GM10248 (cell line): ENCODE data around the gene NLGN1.

ENCODE experiments used
- CTCF ChIA-PET: fragments of 300-600 bp; sonication (Branson Sonifier 250); formaldehyde crosslinking; extraction: SDS; loops from one replicate; lab custom pipeline; 2021; ENCODE audit warnings: antibody characterized with exemption; lab: Yijun Ruan, JAX
- POLR2A ChIA-PET: fragments of 350-650 bp; sonication (Branson Sonifier 250); formaldehyde crosslinking; extraction: SDS; loops from one replicate; lab custom pipeline; 2020; ENCODE audit warnings: antibody characterized with exemption; lab: Yijun Ruan, JAX
- DNase-seq: peaks from one replicate; pipeline ENCODE4 v3.0.0; 2012; ENCODE audit errors: extremely low spot score
- TF ChIP-seq, protein P1 (sequence below): IDR thresholded peaks from 2 replicates; pipeline ENCODE4 v1.5.1; 2012; ENCODE audit warnings: mild to moderate bottlenecking, low read depth; ENCODE audit errors: extremely low read depth, missing control alignments, control extremely low read depth

The NLGN1 gene

DNA sequence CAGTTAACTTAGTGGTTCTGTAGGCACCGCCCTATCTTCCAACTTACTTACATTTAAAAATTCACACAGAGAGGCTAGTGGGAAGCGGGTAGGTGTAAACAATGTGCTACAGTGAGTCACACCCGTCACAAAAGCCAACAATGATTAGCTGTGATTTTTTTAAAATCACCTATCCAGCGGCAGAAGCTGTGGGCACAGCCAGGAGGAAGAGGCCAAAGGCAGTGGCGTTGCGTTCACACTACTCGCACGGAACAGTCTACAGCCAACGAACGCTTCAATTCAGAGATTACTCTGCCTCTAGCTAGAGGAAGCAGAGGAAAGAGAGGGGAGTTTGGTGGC is 2.5 kb upstream of the NLGN1 start:
- no peak for DNase-seq
- TF ChIP-seq, protein P1, sequence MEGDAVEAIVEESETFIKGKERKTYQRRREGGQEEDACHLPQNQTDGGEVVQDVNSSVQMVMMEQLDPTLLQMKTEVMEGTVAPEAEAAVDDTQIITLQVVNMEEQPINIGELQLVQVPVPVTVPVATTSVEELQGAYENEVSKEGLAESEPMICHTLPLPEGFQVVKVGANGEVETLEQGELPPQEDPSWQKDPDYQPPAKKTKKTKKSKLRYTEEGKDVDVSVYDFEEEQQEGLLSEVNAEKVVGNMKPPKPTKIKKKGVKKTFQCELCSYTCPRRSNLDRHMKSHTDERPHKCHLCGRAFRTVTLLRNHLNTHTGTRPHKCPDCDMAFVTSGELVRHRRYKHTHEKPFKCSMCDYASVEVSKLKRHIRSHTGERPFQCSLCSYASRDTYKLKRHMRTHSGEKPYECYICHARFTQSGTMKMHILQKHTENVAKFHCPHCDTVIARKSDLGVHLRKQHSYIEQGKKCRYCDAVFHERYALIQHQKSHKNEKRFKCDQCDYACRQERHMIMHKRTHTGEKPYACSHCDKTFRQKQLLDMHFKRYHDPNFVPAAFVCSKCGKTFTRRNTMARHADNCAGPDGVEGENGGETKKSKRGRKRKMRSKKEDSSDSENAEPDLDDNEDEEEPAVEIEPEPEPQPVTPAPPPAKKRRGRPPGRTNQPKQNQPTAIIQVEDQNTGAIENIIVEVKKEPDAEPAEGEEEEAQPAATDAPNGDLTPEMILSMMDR = no peak
- ChIA-PET POLR2A (no interaction called here), CTCF (no interaction called here)

- TF ChIP-seq, protein P1 = no peak
- POLR2A ChIA-PET = no interaction called here
- DNase-seq = peak; percentile 67
- CTCF ChIA-PET = no interaction called here
Observed at GRCh38 chr3:173395412-173396181, 1.9 kb upstream of the NLGN1 start.

DNA sequence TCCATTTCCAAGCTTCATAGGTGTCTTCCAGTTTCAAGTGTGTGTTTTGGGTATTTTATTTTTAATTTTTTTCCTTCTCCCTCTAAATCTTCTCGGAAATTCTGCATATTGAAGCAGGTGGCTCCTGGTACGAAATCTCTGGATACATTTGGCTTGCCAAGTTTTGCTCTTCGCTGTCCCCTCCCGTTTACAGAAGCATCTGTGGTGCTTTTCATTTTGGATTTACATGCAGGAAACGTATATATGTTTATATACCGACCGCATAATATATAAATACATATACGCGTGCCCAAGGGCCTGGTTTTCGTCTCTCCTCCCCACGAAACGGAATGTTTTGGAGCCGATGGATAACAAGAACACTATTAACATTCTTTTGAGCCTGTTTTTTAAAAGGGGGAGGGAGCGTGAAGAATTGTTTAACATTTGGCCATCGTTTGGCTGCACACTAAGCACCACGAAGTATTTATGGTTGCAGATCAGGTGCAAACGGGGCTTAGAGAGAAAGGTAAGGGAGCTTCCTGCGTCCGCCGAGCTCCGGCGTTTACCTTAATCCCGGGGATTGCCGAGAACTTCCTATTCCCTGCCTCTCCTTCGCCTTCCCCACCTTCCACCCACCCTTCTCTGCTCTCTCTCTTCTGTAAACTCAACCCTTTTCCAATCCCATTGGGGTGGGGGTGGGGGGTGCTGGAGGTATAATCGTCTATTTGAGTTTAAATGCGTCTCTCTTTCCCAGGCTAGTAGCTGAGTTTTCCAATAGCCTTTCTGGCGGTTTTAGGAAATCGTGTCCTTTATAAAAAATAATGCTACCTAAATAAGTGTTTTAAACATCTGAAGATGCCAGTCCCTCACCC is 1.1 kb upstream of the NLGN1 start:
- TF ChIP-seq, protein P1 = no peak
- CTCF ChIA-PET = no interaction called here
- DNase-seq = peak; percentile 12
- POLR2A ChIA-PET = no interaction called here

- POLR2A ChIA-PET = no interaction called here
- CTCF ChIA-PET = no interaction called here
- no peak for DNase-seq
- TF ChIP-seq, protein P1 = no peak
Observed at GRCh38 chr3:173398111-173398479, 551 bp downstream of the NLGN1 start.

DNA sequence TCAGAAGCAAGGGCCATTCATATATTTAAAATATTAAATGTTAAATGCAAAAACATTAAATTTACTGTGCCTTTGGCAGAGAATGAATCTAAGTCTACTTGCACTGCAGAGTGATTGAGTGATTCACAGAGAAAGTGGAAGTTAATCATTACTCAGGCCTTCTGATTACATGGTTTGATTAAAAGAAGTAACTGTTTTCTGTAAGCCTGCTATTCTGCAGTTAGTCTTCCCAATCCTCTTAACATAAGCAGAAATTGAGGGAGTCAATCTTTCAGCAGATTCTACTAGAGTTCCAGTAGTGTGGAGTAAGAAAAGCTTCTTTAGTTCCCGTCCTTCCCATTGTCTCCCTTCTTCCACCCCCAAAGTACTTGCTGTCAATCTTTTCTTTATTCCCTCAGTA is 1.5 kb downstream of the NLGN1 start:
- POLR2A ChIA-PET = no interaction called here

DNA sequence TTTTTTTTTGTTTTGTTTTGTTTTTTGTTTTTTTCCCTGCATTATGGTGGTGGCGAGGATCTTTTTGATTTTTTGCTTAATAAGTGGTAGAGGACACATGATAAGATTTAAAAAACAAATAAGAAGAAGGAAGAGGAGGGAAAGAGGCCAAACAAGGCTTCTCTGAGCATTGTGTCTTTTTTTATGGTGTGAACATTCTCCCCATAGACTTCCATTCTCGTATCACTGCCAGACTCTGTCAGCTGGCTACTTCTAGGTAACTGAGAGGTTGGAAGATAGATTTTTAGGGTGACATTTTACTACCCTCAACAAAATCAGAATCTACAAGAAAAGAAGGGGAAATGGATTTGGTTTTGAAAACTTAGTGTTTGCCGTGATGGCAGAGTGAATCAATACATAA is 3.8 kb downstream of the NLGN1 start:
- CTCF ChIA-PET = no interaction called here
- POLR2A ChIA-PET = no interaction called here

More for the DNA sequence above, 1.5 kb downstream of the NLGN1 start:
- DNase-seq = no peak
- CTCF ChIA-PET = no interaction called here
- TF ChIP-seq, protein P1 = no peak

More for the DNA sequence above, 3.8 kb downstream of the NLGN1 start:
- TF ChIP-seq, protein P1 = no peak
- DNase-seq = no peak
